Stimulated activated CD4-positive, alpha-beta T cell treated with anti-CD3 and anti-CD28 coated beads, Interleukin-15, amount 100 ng/mL, for 24 hours (primary cell): ENCODE results near the gene TRERF1.

Source experiments
- DNase-seq: peaks from one replicate; pipeline ENCODE4 v3.0.0-alpha.2; 2020

Gene TRERF1

GRCh38 chr6:42390228-42390934, 61.3 kb downstream of the TRERF1 start:
- DNase-seq, result peak; percentile 81

- no peak for DNase-seq
Measured at GRCh38 chr6:42389736-42390135, 62.0 kb downstream of the TRERF1 start.

- no peak for DNase-seq
Measured at GRCh38 chr6:42388046-42388445, 63.7 kb downstream of the TRERF1 start.

GRCh38 chr6:42387336-42387735, 64.4 kb downstream of the TRERF1 start:
- peak; percentile 44 for DNase-seq

- no peak for DNase-seq
Measured at GRCh38 chr6:42385339-42385738, 66.4 kb downstream of the TRERF1 start.

GRCh38 chr6:42383421-42384205, 68.1 kb downstream of the TRERF1 start:
- peak; percentile 34 for DNase-seq

- DNase-seq, result no peak
Measured at GRCh38 chr6:42381850-42382249, 69.9 kb downstream of the TRERF1 start.

- DNase-seq, result no peak
Measured at GRCh38 chr6:42380228-42380979, 71.3 kb downstream of the TRERF1 start.

- DNase-seq, result no peak
Measured at GRCh38 chr6:42378536-42378935, 73.2 kb downstream of the TRERF1 start.

- DNase-seq, result peak; percentile 43
Measured at GRCh38 chr6:42378125-42378524, 73.6 kb downstream of the TRERF1 start.

GRCh38 chr6:42375007-42375635, 76.6 kb downstream of the TRERF1 start:
- no peak for DNase-seq

GRCh38 chr6:42374018-42374669, 77.6 kb downstream of the TRERF1 start:
- DNase-seq, result no peak

GRCh38 chr6:42372699-42373098, 79.0 kb downstream of the TRERF1 start:
- no peak for DNase-seq

- no peak for DNase-seq
Measured at GRCh38 chr6:42370323-42370985, 81.3 kb downstream of the TRERF1 start.

GRCh38 chr6:42369568-42369967, 82.2 kb downstream of the TRERF1 start:
- peak; percentile 52 for DNase-seq

- peak; percentile 77 for DNase-seq
Measured at GRCh38 chr6:42368181-42368580, 83.5 kb downstream of the TRERF1 start.

- DNase-seq, result peak; percentile 32
Measured at GRCh38 chr6:42367353-42368011, 84.2 kb downstream of the TRERF1 start.

GRCh38 chr6:42366999-42367352, 84.8 kb downstream of the TRERF1 start:
- no peak for DNase-seq

GRCh38 chr6:42366011-42366705, 85.6 kb downstream of the TRERF1 start:
- DNase-seq, result no peak

- no peak for DNase-seq
Measured at GRCh38 chr6:42365021-42365420, 86.7 kb downstream of the TRERF1 start.
